GM21786 (cell line): ENCODE results near the gene ZNF19.

ENCODE experiments used
- ATAC-seq: cut with Tn5 transposase; IDR thresholded peaks from one replicate; pipeline ENCODE4 v1.9.1; 2021; ENCODE audit not compliant: unreplicated experiment

ZNF19 gene

DNA sequence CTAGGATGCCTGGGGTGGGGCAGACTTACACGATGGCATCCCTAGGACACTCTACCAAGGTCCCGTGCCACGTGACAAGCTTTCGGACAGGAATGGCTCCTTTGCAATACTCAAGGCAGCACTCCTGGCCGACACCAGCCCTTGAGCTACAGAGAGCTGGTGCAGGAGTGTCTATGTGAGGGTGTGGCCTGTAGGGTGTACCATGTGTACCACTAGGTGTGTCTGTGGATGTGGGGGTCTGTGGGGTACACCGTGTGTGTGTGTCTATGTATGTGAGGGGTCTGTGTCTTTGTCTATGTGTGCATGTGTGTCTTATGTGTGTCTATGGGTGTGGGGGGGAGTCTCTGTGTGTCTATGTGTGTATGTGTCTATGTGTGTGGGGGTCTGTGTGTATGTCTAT is 45.4 kb downstream of the ZNF19 start:
- no peak for ATAC-seq

DNA sequence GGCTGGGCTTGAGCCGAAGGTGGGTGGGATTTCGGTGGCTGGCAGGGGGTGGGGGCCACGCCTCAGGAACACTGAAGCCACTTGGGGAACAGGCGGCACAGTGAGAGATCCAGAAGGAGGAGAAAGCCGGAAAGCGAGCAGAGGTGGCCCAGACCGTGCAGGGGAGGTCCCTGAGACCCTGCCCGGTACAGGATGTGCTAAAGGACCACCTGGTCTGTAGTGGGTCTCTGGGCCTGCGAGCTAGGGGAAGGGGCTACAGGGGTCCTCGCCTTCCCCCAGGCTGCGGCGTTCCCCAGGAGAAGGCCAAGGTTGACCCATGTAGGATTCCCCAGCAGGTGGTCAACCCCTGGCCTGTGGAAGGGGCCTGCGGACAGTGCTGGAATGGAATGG is 47.1 kb downstream of the ZNF19 start, which contains the start of gene TLE7:
TSS of gene TLE7 (minus strand) at position 4 of the 390 bp plus-strand sequence. CDS start 8,730 bp downstream, outside the sequence.
- no peak for ATAC-seq

DNA sequence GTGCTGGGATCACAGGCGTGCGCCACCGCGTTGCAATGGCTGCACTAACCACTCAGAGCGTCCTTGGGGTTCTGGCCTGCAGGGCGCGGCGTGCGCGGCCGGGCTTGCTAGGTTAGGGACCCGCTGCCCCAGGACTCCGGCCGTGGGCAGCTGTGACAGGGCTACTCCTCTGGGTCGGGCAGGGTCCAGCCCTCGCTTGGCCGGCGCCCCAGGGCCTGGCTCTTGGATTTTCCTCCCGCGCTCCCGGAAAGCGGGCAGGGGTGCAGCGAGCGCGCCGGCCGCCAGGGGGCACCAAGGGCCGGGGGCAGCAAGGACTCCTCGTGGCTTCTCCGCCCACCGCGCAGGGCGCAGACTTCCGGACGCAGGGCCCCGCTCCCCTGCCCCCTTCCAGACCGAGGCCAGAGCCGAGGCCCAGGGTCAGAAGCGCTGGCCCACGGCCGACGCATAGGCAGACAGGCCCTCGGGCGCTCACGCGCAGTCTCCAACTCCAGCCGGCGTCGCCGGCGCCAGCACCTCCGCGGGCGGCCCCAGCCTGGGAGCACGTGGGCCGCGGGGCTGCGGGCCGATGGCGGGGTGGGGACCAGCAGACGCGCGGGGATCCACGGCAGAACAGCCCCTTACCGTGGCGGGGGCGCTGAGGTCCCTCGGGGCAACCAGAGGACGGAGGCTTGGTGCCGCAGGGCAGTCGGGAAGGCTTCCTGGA is 47.6 kb downstream of the ZNF19 start:
- ATAC-seq: no peak

GRCh38 chr16:71440669-71441347 is 48.3 kb downstream of the ZNF19 start:
- ATAC-seq: no peak

- no peak for ATAC-seq
Observed at GRCh38 chr16:71439523-71439922, 49.6 kb downstream of the ZNF19 start.

- no peak for ATAC-seq
Observed at GRCh38 chr16:71436473-71436872, 52.7 kb downstream of the ZNF19 start.

DNA sequence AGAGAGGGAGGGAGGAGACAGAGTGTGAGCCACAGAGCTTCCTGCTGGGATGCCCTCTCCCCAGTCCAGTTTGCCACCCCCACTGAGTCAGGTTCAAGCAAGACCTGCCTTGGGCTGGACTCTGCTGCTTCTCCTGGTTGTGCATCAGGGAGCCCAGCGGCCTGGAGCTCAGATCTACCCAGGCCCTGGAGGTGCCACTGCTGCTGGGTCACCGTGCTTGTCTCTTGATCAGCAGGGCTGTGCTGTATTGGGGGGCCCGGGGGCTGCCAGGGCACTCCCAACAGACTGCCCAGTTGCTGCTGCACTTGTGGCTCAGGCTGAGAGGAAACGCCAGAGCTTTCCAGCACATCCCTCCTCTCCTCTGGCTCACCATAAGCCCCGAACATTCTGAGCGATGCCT is 56.2 kb downstream of the ZNF19 start:
- no peak for ATAC-seq

DNA sequence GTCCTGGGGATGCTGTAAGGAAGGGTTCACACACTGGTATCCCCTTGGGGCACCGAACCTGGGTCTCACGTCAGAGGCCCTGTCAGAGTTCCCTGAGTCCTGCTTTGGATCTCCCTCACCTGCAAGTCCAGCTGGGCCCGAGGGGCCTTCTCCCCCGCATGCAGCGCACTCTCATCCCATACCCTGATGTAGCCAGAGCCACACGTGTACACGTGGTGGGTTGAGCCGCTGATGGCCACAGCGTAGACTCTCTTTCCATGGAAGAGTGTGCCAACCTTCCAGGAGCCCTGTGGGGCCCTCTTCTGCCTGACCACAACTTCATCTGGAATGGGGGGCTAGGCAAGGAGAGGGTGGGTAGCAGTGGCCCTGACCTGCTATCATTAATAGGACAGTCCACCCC is 57.1 kb downstream of the ZNF19 start:
- ATAC-seq: no peak

DNA sequence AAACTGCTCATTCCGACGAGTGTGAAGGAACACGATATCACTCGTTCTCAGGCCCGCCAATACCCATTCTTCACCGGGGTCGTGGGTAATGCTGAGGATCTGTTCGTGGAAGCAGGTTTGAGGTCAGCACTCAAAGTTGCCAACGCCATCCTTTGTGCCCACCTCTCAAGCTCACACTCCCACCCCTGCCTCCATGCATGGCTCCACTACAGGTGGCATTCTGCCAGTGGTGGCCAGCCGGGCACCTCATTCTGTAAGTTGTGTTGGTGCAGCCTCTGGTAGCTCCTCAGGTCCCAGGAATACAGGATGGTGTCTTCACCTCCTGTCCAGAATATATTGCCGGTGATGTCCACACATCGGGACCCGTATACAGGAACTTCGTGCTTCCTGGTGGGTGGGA is 57.9 kb downstream of the ZNF19 start:
- ATAC-seq: no peak

- no peak for ATAC-seq
Observed at GRCh38 chr16:71430744-71431143, 58.4 kb downstream of the ZNF19 start.

DNA sequence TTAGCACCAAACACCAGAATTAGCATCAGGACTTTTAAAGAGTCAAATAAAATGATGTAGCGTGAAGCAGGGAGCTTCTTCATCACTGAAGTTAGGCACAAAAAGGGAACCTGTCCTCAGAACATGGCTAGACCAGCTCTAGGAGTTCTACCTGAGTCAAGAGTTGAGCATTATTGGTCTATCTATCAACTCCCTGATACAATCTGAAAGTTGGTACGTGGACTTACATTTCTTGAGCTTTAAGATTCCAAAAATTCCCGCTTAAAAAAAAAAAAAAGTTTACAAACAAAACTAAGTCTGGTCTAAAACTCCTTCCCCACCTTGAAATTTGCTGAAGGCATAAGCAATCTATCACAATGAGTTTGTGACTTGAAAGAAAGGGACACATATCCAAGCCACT is 59.5 kb downstream of the ZNF19 start:
- ATAC-seq: no peak

- ATAC-seq: no peak
Observed at GRCh38 chr16:71428883-71429282, 60.2 kb downstream of the ZNF19 start.

DNA sequence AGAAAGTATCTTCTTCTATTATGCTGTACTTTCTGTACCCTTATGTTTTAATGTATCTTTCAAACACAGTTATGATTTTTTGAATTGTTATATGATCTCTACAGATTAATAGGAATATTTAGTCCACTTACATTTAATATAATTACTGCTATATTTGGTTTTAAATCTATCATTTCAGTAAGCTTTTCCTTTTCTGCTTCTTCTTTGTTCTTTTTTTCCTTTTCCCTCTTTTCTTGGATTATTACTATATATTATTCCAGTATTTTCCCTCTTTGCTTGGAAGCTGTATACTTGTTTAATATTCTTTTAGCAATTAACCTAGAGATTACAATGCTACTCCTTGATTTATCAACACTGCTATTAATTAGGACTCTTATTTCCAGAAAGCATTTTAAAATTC is 60.7 kb downstream of the ZNF19 start:
- ATAC-seq: no peak

GRCh38 chr16:71426880-71427615 is 62.1 kb downstream of the ZNF19 start:
- ATAC-seq: no peak

- ATAC-seq: peak; percentile 57
Observed at GRCh38 chr16:71426069-71426879, 62.9 kb downstream of the ZNF19 start.

- ATAC-seq: no peak
Observed at GRCh38 chr16:71425746-71426068, 63.4 kb downstream of the ZNF19 start.

GRCh38 chr16:71424626-71425025 is 64.5 kb downstream of the ZNF19 start:
- ATAC-seq: no peak

- ATAC-seq: no peak
Observed at GRCh38 chr16:71423865-71424264, 65.3 kb downstream of the ZNF19 start.
